Measurements from ENCODE around the gene WDR5. TPM values are rescaled to one million over a fixed set of nuclear protein-coding genes. Genes with fewer than 3 reads are reported as not detected.

Gene WDR5
- total RNA-seq (2014; rRNA removed; shearing (Covaris generic)) (47.7 and 56.6 TPM in 2 replicates), polyA plus RNA-seq (2016; fragmentation: Nextera tagmentation; extraction: Ambion mirVana) (37.0 and 38.1 TPM in 2 replicates)
- long read RNA-seq, transcript WDR5-201 (14 exons, 3,151 nt): major isoform, 25 of 29 reads
- long read RNA-seq, partial matches to known transcripts: 2 of 29 reads
- long read RNA-seq, other reads (novel, unspliced or antisense): 2 of 29 reads

GRCh38 chr9:134135343-134136117 is at the start of gene WDR5:
WDR5 (plus strand) TSS chr9:134136082; CDS start chr9:134139878, 3,796 bp downstream.
- Histone ChIP-seq H3K4me3 (peak within 1 kb of the TSS; percentile 94), H2AFZ (peak within 1 kb of the TSS; percentile 96), H3F3A (replicated peaks; ENCODE audit: low read depth) (no peaks in the 10 kb centered on the region), H3K36me3 (ENCODE audit: insufficient read depth) (0 out of 2 replicates have a peak, but pooled peaks cover 6% of the 10 kb centered on the region), H3K4me1 (ENCODE audit: insufficient read depth) (peaks cover 32% of the 10 kb centered on the region), H3K27me3 (ENCODE audit: insufficient read depth) (no peaks in the 10 kb centered on the region), H3K79me2 (replicated peaks; ENCODE audit: insufficient read depth) (peaks cover 42% of the 10 kb centered on the region), H3K27ac (ENCODE audit: low read depth) (peak within 1 kb of the TSS; percentile 95), H3K9me2 (ENCODE audit: insufficient read depth) (no peaks in the 10 kb centered on the region), H3K4me2 (peak within 1 kb of the TSS; percentile 97), H4K20me1 (replicated peaks; ENCODE audit: insufficient read depth) (peaks cover 24% of the 10 kb centered on the region)
- TF ChIP-seq STAT1 (IDR thresholded peaks at IDR 0.05; ENCODE audit: unreplicated experiment) (no peak), ZNF462 (CRISPR knock-in tag; IDR thresholded peaks at IDR 0.05) (no peak), CTCF (conservative IDR thresholded peaks at IDR 0.05; ENCODE audit: low read depth in 2 of 2) (0 out of 4 replicates have a peak, but pooled peaks have one; percentile 13 to 17), EZH2phosphoT487 (IDR thresholded peaks at IDR 0.05; ENCODE audit: unreplicated experiment) (no peak), ZNF114 (CRISPR knock-in tag; IDR thresholded peaks at IDR 0.05) (no peak), REST (IDR thresholded peaks at IDR 0.05; ENCODE audit: unreplicated experiment) (no peak), EZH2 (IDR thresholded peaks at IDR 0.05; ENCODE audit: low read depth, unreplicated experiment) (no peak), POLR2AphosphoS5 (IDR thresholded peaks at IDR 0.05; ENCODE audit: low read depth) (peak; percentile 53)
- peak; percentile 41 for ATAC-seq
- Mint-ChIP-seq H3K27ac (peak within 1 kb of the TSS; percentile 92), H3K27me3 (ENCODE audit: insufficient read depth, low read depth, poor library complexity) (peaks cover 10% of the 10 kb centered on the region), H3K4me1 (peaks cover 45% of the 10 kb centered on the region), H3K36me3 (ENCODE audit: low read depth) (peaks cover 21% of the 10 kb centered on the region), H3K9me3 (no peaks in the 10 kb centered on the region), H3K4me3 (peak within 1 kb of the TSS; percentile 93)
- DNase-seq (ENCODE audit: low spot score): peak; percentile 96
